Fibroblast of the aortic adventitia (primary cell): ENCODE measurements around the gene MGMT. TPM values are rescaled to one million over a fixed set of nuclear protein-coding genes. Genes with fewer than 3 reads are reported as not detected.

ENCODE experiments used
- DNase-seq: peaks from one replicate; pipeline ENCODE4 v3.0.0-alpha.2; 2010; ENCODE audit warnings: low read depth
- H3K4me3 ChIP-seq: 2 replicates; pipeline ENCODE4 v1.5.1; 2011; ENCODE audit warnings: low read depth, mild to moderate bottlenecking, control low read depth, low read length, moderate library complexity
- total RNA-seq: library from RNA; depleted of rRNA; stranded (reverse); fragments of >200 nt; gene quantifications from 2 replicates; pipeline ENCODE4 v1.2.3, GENCODE V29; 2012; ENCODE audit warnings: low replicate concordance
- TF ChIP-seq, protein P1 (sequence below): IDR thresholded peaks from 2 replicates; pipeline ENCODE4 v1.5.1; 2011; ENCODE audit warnings: mild to moderate bottlenecking, low read length, control low read depth, inconsistent platforms; ENCODE audit not compliant: insufficient read depth

MGMT gene
- total RNA-seq, 1 donor: 21.8 TPM

DNA sequence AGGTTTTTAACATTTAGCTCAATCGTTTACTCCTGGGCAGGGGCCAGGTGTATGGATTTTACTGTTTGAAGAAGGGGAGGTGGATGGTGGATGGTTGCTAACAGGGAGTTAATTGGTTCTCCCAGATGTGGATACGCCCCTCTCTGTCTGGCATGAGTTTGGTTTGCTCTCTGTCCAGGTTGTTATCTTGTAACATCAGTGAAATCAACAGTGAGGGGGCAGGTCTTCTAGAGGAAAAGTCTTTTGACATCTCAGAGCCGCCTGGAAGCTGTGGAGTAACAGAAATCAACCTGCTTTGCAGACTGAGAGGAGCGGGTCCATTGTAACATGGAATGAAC, 243.4 kb downstream of the MGMT start:
- no peak overlapping the region for H3K4me3 ChIP-seq
- TF ChIP-seq, protein P1, sequence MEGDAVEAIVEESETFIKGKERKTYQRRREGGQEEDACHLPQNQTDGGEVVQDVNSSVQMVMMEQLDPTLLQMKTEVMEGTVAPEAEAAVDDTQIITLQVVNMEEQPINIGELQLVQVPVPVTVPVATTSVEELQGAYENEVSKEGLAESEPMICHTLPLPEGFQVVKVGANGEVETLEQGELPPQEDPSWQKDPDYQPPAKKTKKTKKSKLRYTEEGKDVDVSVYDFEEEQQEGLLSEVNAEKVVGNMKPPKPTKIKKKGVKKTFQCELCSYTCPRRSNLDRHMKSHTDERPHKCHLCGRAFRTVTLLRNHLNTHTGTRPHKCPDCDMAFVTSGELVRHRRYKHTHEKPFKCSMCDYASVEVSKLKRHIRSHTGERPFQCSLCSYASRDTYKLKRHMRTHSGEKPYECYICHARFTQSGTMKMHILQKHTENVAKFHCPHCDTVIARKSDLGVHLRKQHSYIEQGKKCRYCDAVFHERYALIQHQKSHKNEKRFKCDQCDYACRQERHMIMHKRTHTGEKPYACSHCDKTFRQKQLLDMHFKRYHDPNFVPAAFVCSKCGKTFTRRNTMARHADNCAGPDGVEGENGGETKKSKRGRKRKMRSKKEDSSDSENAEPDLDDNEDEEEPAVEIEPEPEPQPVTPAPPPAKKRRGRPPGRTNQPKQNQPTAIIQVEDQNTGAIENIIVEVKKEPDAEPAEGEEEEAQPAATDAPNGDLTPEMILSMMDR: no peak
- DNase-seq: no peak

DNA sequence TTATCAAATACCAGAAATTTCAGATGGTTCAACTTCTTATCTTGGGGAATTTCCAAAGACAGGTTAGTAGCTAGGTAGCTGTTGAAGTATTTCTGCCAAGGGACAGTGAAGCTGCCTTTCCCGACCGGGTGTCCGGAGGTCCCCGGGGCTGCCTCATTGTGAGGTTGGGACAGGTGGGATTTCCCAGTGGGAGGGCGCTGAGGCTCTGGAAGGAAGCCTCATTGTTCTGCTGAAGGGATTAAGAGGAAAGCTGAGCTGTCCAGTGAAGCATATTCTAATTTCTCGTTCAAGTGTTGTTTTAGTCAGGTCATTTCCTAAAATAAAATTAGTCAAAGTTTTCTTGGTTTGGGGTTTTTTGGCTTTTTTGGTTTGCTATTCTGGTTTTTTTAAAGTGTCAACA, 244.2 kb downstream of the MGMT start:
- TF ChIP-seq, protein P1: no peak

DNA sequence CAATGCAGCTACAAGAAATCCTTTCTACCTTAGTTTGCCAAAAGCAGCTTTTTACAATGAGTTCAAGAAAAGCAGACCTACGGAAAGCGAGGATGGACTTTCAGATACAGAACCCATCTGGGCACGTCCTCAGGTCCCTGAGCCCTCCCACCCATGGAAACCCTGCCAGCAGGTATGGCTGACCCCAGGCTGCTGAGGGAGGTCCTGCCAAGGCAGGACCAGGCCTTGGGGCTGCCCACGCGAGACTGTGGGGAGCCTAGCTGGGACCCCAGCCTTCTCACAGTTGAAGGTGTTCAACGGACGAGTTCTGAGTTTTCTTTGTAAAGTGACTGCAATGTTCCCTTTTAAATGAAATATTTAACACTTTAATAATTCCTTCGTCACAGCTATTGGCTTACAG, 245.0 kb downstream of the MGMT start:
- TF ChIP-seq, protein P1: no peak
- H3K4me3 ChIP-seq: no peak overlapping the region
- no peak for DNase-seq

More for the DNA sequence above, 244.2 kb downstream of the MGMT start:
- H3K4me3 ChIP-seq: no peak overlapping the region
- no peak for DNase-seq

DNA sequence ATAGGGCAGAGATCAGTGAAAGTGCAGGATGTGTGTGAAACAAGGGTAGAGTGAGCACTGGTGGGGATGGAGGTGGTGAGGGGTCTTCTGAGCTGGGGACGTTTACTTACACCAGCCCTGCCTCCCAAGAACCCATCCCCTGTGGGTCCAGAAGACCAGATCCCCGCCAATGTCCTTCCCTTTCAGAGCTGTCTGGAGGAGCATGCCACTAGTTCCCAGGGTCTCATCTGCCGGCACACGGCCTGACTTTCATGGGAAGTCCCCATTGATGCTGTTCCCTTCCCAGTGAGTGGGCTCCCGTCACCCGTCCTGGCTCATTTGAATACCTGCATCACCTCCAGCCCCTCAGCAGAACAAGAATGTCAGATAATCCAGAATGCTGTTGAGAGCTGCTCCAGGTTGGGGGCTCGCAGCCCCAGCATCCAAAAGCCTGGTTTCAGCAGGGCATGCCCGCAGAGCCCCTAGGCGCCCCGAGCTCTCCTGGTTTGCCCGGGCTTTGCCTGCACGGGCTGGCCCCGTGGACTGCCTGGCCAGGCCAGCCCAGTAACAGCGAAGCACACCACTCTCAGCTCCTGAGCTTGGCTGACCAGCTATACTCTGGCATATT, 246.7 kb downstream of the MGMT start:
- TF ChIP-seq, protein P1: no peak
- DNase-seq: no peak
- no peak overlapping the region for H3K4me3 ChIP-seq

DNA sequence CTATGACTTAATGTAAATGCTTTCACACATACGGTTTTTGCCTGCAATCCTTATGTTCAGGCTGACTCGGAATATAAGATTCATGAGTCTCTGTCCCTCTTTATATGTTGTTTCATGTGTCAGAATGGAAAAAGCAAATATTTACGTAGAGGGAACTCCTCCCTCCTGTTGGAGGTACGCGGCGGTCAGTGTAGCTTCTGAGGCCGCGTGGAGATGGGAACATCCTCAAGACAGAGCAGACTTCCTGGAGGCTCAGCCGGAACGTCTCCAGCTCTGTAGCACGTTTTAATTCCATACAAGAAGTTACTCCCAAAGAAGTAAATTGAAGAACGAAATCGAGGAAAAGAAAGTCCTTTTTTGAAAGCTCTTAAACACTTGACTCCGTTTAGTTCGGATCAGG, 248.8 kb downstream of the MGMT start:
- TF ChIP-seq, protein P1: no peak
- H3K4me3 ChIP-seq: no peak overlapping the region
- DNase-seq: no peak

DNA sequence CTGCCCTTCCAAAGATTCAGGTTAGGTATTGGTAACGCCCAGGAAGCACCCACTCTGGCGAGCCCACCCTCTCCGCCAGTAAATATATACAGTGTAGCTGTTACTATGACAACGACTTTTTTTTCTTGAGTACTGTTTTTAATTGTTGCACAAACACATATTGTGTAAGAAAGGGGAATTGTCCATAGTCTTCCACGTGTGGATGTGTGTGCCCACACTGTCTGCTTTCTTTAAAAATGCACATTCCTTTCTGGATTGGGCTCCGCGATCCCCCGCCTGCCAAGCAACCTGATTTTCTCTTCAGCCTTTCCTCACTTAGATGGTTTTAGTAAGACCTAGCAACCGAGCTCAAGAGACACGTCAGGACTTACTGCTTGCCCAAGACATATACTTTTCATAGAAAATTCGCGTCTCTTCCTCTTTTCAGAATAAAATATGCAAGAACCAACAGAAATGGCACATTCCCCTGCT, 249.2 kb downstream of the MGMT start:
- DNase-seq: no peak
- H3K4me3 ChIP-seq: no peak overlapping the region
- TF ChIP-seq, protein P1: no peak

DNA sequence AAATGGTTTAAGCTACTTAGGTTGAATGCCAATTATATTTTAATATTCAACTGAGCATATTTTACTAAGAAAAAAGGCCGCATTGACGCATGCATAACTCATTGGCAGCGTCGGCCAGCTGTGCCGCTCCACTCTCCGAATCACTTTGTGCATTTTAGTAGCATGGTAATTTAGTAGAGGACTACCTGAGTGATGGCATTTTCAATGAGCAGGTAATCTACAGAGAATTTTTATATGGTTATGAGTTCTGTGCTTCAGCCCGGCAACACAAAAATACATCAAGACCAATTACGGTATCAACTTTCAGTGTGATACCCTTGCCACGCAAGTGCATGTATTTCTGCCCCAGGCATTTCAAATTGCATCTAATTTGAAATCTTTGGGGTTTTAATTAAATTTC, 249.8 kb downstream of the MGMT start:
- TF ChIP-seq, protein P1: no peak
- DNase-seq: no peak
- H3K4me3 ChIP-seq: no peak overlapping the region
